ENCODE measurements around the gene RAI1.

DNA sequence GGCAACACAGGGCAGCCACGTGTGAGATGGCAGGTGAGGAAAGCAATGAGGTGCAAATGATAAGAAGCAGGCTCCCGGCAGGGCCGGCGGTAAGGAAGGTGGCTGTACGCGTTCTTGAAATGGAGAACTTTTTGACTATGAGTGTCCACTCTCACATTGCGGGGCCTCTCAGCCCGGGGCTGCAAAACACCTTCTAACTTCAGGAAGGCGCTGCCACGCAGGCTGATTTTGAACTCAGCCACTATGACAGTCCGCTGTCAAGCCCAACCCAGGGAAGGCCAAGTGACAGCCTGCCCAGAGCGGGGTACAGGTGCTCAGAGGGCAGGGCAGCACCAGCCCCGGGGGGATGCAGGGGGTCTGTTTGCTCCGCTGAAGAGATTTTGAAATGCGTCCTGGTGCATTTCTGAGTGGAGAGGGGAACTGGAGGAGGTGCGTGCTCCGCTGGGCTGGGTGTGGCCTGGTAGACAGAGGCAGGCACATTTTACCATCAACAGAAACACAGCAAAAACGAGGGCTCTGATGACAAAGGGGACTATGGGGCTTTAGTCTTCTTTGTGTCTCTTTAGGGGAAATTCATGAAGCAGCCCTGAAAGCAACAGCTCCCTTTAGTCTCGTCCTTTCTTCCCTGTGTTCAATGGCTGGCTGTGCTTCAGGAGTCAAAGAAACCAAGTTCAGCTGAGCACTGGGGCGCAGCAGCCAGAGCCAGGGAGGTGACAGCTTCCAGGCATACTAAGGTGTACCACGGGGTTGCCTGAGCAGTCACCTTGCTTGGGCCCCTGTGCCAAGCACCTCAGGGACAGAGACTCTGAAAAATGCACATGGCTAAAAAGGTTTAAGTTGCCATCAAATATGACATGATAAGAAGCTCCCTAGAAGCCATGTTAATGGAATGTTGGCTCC, 170.1 kb downstream of the RAI1 start:
- TF ChIP-seq PHF8 (conservative IDR thresholded peaks at IDR 0.05; ENCODE audit: low read depth, low read length) (no peak), EZH2 (IDR thresholded peaks at IDR 0.05; ENCODE audit: low read depth, low read length, severe bottlenecking) (no peak)
- TF ChIP-seq, protein P1, sequence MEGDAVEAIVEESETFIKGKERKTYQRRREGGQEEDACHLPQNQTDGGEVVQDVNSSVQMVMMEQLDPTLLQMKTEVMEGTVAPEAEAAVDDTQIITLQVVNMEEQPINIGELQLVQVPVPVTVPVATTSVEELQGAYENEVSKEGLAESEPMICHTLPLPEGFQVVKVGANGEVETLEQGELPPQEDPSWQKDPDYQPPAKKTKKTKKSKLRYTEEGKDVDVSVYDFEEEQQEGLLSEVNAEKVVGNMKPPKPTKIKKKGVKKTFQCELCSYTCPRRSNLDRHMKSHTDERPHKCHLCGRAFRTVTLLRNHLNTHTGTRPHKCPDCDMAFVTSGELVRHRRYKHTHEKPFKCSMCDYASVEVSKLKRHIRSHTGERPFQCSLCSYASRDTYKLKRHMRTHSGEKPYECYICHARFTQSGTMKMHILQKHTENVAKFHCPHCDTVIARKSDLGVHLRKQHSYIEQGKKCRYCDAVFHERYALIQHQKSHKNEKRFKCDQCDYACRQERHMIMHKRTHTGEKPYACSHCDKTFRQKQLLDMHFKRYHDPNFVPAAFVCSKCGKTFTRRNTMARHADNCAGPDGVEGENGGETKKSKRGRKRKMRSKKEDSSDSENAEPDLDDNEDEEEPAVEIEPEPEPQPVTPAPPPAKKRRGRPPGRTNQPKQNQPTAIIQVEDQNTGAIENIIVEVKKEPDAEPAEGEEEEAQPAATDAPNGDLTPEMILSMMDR (IDR thresholded peaks at IDR 0.05; ENCODE audit: control extremely low read depth in 1 of 3, insufficient read depth in 1 of 3, low read depth in 1 of 3, low read length in 3 of 3) = no peak

All from H1 (cell line).